ENCODE data around the gene SASH1.

DNA sequence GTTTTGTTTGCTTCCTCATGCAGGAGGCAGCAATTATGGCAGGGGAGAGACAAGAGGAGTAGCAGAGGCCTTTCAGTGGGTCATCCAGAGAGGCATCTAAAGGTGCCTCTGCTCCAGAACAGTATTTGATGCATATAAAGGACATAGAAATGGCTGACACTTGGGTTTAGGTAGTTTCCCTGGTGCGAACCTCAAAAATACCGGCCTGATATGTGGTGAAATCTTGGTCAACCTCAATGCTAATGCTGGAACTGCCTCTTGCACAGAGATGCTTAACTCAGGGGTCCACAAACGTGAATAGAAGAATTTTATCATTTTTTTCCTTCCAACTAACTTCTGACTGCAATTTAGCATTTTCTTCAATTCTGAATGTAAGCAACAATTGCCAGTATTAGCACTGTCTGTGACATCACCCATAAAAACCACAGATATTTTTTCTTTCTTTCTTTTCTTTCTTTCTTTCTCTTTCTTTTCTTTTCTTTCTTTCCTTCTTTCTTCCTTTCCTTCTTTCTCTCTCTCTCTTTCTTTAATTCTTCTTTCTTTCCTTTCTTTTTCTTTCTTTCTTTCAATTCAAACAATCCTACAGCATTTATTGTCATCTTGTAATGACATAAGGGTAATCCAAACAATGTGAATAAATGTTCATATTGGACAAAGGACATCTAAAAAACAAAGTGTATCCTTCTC lies 224.2 kb downstream of the SASH1 start:
- TF ChIP-seq CTCF (IDR thresholded peaks at IDR 0.05) (no peak), EZH2 (IDR thresholded peaks at IDR 0.05) (no peak)
